NCI-H82 (cell line): ENCODE data around the gene ABCC8.

Source experiments
- DNase-seq: peaks from one replicate; lab custom pipeline; 2025; lab: John Stamatoyannopoulos, UW

The ABCC8 gene

DNA sequence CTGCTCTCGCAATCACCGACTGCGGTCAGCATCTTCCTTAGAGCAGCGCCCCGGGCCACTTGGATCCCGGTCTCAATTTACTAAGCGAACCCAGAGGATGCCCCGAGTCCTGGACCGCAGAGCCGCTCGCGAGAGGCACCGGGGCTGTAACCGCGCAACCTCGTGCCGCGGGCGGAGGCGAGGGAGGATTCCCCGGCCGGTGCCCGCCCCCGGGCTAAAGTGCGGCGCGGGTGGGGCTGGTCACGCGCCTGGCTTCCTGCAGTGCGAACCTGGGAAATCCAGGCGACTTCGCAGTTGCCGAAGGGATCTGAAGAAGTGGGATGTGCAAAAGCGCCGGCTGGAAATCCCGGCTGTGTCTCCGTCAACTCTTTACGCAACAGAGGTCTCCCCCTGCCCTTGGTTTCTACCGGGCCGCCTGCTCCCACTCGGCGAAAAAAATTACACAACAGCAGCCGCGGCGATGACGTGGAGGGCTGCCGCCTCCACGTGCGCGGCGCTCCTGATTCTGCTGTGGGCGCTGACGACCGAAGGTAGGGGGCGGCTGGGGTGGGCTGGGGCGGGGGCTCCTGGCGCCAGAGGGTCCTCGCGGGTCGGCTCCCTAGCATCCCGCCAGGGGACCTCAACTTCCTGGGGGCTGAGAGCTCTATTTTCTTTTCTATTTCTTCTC is 125.0 kb downstream of the ABCC8 start, which contains the start of gene NCR3LG1:
NCR3LG1 (plus strand) TSS at position 291 of the 667 bp plus-strand sequence; CDS start at position 461, 170 bp downstream.
- peak; percentile 71 for DNase-seq

DNA sequence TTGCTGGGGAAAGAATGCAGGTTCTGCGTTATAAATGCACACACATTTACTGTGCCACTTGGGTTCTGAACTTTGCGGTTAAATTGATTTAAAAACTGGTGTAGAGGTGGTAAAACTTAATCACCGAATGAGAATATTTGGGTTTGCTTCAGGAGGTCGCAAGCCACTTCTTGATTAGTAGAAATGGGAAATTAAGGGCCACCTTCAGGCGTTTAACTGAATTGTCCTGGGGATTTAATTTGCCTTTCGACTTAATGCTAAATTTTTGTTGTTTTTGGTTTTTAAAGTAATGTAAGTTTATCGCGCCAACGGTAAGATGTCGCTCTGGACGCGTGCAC is 125.5 kb downstream of the ABCC8 start:
- no peak for DNase-seq

DNA sequence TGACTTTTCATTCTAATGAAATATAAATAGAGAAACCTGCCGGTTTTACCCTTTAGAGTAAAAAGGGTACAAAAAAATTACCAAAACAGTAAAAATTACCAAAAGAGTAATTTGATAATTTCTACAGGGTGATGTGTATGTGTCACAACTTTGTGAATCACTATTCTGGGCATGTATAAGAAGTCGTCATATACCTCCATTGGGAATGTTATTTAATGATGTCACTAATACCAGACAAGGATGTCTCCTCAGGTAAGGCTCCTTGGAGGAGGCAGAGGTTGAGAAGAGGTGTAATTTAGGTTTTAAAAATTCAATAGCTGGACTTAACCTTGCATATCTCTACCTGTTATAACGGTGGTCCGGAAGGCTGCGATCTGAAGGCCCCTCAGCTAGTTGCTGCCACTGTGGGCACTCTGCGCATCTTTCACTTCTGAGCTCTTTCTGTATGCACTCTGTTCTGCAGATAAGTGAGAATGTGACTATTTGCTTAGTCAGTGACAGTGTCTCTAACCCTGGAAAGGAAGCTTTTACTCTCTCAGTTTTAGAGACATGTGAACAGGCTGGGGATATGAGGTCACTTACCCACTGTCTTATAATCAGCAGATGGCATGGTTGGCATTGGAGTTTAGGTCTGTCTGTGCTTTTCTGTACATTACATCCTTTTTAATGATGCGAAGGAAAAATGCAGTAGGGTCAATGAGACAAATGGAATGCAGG is 126.0 kb downstream of the ABCC8 start:
- no peak for DNase-seq

DNA sequence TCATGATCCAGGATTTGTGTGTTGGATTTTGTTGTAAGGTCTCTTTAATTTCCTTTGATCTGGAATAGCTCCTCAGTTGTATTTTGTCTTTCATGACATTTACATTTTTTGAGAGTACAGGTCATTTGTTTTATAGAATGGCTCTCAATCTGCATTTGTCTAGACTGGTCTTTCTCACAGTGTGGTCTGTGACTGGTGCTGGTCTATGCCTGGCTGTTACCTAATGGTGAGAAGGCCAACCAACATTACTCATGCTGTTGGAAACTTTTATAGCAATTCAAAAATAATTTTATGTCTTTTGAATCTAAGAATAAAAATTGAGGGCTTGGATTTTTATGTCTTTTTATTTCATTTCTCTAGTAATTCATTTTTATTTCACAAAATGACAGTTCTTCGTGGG is 129.0 kb downstream of the ABCC8 start:
- no peak for DNase-seq

DNA sequence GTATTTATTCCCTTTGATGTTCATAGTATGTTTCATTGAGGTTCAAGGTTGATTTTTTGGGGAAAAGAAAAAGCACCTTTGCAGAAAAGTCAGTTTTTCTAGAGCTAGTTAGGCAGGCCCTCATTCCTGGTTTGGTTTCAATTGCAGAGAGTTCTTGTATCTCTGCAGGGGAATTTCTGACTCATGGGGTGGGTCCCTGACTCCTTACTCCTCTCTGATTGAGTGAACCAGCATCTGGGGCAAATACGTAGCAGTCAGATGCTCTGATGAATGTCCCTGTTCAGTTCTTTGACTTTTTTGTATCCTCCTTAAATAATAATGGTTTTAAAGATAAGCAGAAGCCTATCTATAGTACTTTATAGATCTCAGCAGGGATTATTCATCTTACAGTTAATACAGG is 132.7 kb downstream of the ABCC8 start:
- DNase-seq: no peak

DNA sequence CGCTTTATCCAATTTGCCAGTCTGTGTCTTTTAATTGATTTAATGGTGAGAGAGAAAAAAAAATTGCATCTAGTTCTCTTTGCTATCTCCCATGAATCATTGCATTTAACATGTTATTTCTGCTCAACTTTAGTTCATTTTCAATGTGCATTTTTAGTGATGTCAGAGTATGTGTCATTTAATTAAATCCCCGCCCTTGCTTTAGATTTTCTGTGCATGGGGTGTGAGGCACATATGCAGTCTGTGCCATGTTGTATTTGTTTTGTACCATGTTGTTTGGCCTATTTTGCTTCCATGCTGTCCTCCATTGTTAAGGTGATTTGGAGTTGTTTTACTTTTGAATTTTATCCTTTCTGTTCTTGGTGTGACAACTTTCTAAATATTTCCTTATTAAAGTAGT is 133.4 kb downstream of the ABCC8 start:
- no peak for DNase-seq
